Neuron (in vitro differentiated cells): ENCODE results near the gene EGR4.

ENCODE experiments used
- H2AFZ ChIP-seq: one replicate; pipeline ENCODE4 v1.6.1; 2013; ENCODE audit warnings: low read depth, mild to moderate bottlenecking, inconsistent platforms, low read length, moderate library complexity
- H3K27me3 ChIP-seq: one replicate; pipeline ENCODE4 v1.6.1; 2013; ENCODE audit warnings: low read length; ENCODE audit not compliant: insufficient read depth
- H3K36me3 ChIP-seq: one replicate; pipeline ENCODE4 v1.6.1; 2013; ENCODE audit warnings: low read length; ENCODE audit not compliant: insufficient read depth
- H3K4me1 ChIP-seq: one replicate; pipeline ENCODE4 v1.6.1; 2013; ENCODE audit warnings: low read length; ENCODE audit not compliant: insufficient read depth
- H3K4me3 ChIP-seq: 2 replicates; pipeline ENCODE4 v1.5.1; 2013; ENCODE audit warnings: mild to moderate bottlenecking, low read length, moderate library complexity
- H3K9me3 ChIP-seq: one replicate; pipeline ENCODE4 v1.6.1; 2013; ENCODE audit warnings: low read length

Gene EGR4

GRCh38 chr2:73257021-73257420 lies 36.3 kb downstream of the EGR4 start:
- Histone ChIP-seq H3K4me1 (no peaks in the 10 kb centered on the region), H3K4me3 (no peak overlapping the region), H3K9me3 (no peaks in the 10 kb centered on the region), H3K36me3 (peaks cover 34% of the 10 kb centered on the region), H2AFZ (no peak overlapping the region), H3K27me3 (no peaks in the 10 kb centered on the region)

- no peak overlapping the region for H2AFZ ChIP-seq
- peaks cover 37% of the 10 kb centered on the region for H3K36me3 ChIP-seq
- H3K27me3 ChIP-seq = no peaks in the 10 kb centered on the region
Observed at GRCh38 chr2:73256618-73256922, 36.8 kb downstream of the EGR4 start.

GRCh38 chr2:73255907-73256617 lies 37.3 kb downstream of the EGR4 start:
- no peaks in the 10 kb centered on the region for H3K27me3 ChIP-seq
- H3K9me3 ChIP-seq = no peaks in the 10 kb centered on the region
- no peak overlapping the region for H2AFZ ChIP-seq
- no peaks in the 10 kb centered on the region for H3K4me1 ChIP-seq
- H3K4me3 ChIP-seq = no peak overlapping the region
- H3K36me3 ChIP-seq = peaks cover 42% of the 10 kb centered on the region

More at GRCh38 chr2:73256618-73256922, 36.8 kb downstream of the EGR4 start:
- Histone ChIP-seq H3K4me1 (no peaks in the 10 kb centered on the region), H3K9me3 (no peaks in the 10 kb centered on the region), H3K4me3 (no peak overlapping the region)

GRCh38 chr2:73255007-73255644 lies 38.2 kb downstream of the EGR4 start:
- no peaks in the 10 kb centered on the region for H3K27me3 ChIP-seq
- no peaks in the 10 kb centered on the region for H3K9me3 ChIP-seq
- H3K4me3 ChIP-seq = no peak overlapping the region
- H3K4me1 ChIP-seq = no peaks in the 10 kb centered on the region
- no peak overlapping the region for H2AFZ ChIP-seq
- peaks cover 51% of the 10 kb centered on the region for H3K36me3 ChIP-seq

- Histone ChIP-seq H3K4me3 (no peak overlapping the region), H2AFZ (no peak overlapping the region), H3K27me3 (no peaks in the 10 kb centered on the region), H3K4me1 (no peaks in the 10 kb centered on the region), H3K9me3 (no peaks in the 10 kb centered on the region), H3K36me3 (peaks cover 58% of the 10 kb centered on the region)
Observed at GRCh38 chr2:73254343-73255006, 38.9 kb downstream of the EGR4 start.

GRCh38 chr2:73253901-73254300 lies 39.4 kb downstream of the EGR4 start:
- Histone ChIP-seq H3K36me3 (peaks cover 62% of the 10 kb centered on the region), H3K9me3 (no peaks in the 10 kb centered on the region), H3K27me3 (no peaks in the 10 kb centered on the region)

GRCh38 chr2:73253400-73253799 lies 39.9 kb downstream of the EGR4 start:
- no peaks in the 10 kb centered on the region for H3K4me1 ChIP-seq
- H3K27me3 ChIP-seq = no peaks in the 10 kb centered on the region
- no peak overlapping the region for H3K4me3 ChIP-seq
- H3K9me3 ChIP-seq = no peaks in the 10 kb centered on the region
- H3K36me3 ChIP-seq = peaks cover 64% of the 10 kb centered on the region
- H2AFZ ChIP-seq = no peak overlapping the region

More at GRCh38 chr2:73253901-73254300, 39.4 kb downstream of the EGR4 start:
- H2AFZ ChIP-seq = no peak overlapping the region
- H3K4me3 ChIP-seq = no peak overlapping the region
- no peaks in the 10 kb centered on the region for H3K4me1 ChIP-seq

- Histone ChIP-seq H2AFZ (no peak overlapping the region), H3K4me1 (no peaks in the 10 kb centered on the region), H3K9me3 (no peaks in the 10 kb centered on the region), H3K4me3 (no peak overlapping the region), H3K27me3 (no peaks in the 10 kb centered on the region), H3K36me3 (peaks cover 72% of the 10 kb centered on the region)
Observed at GRCh38 chr2:73252238-73253027, 40.9 kb downstream of the EGR4 start.

- H3K4me1 ChIP-seq = no peaks in the 10 kb centered on the region
- H2AFZ ChIP-seq = no peak overlapping the region
- H3K27me3 ChIP-seq = no peaks in the 10 kb centered on the region
- H3K9me3 ChIP-seq = no peaks in the 10 kb centered on the region
- peaks cover 85% of the 10 kb centered on the region for H3K36me3 ChIP-seq
- H3K4me3 ChIP-seq = no peak overlapping the region
Observed at GRCh38 chr2:73250872-73251846, 42.2 kb downstream of the EGR4 start.

- H3K4me3 ChIP-seq = no peak overlapping the region
- H3K36me3 ChIP-seq = peaks cover 93% of the 10 kb centered on the region
Observed at GRCh38 chr2:73249636-73250035, 43.7 kb downstream of the EGR4 start.

GRCh38 chr2:73246850-73247249 lies 46.5 kb downstream of the EGR4 start:
- Histone ChIP-seq H3K4me3 (no peak overlapping the region), H3K4me1 (no peaks in the 10 kb centered on the region), H2AFZ (no peak overlapping the region), H3K9me3 (no peaks in the 10 kb centered on the region), H3K27me3 (no peaks in the 10 kb centered on the region), H3K36me3 (peaks cover 93% of the 10 kb centered on the region)

More at GRCh38 chr2:73249636-73250035, 43.7 kb downstream of the EGR4 start:
- Histone ChIP-seq H3K9me3 (no peaks in the 10 kb centered on the region), H3K4me1 (no peaks in the 10 kb centered on the region), H3K27me3 (no peaks in the 10 kb centered on the region), H2AFZ (no peak overlapping the region)

- Histone ChIP-seq H3K9me3 (no peaks in the 10 kb centered on the region), H3K36me3 (peaks cover 91% of the 10 kb centered on the region), H2AFZ (no peak overlapping the region), H3K4me3 (no peak overlapping the region), H3K4me1 (no peaks in the 10 kb centered on the region), H3K27me3 (no peaks in the 10 kb centered on the region)
Observed at GRCh38 chr2:73244580-73244979, 48.8 kb downstream of the EGR4 start.
